A549 (cell line): ENCODE results near the gene CDKN2A. TPM values are rescaled to one million over a fixed set of nuclear protein-coding genes. Genes with fewer than 3 reads are reported as not detected.

Source experiments
- ATAC-seq, 2 experiments: fragments of 200-7000 bp in 1 of 2; fragments of >200 bp in 1 of 2; cut with Nextera tagmentation in 1 of 2; cut with Tn5 transposase in 1 of 2; 3 replicates each; pipeline versions ENCODE4 v1.8.0 to v1.9.1; 2018 to 2020; ENCODE audit warnings: mild to moderate bottlenecking in 1 of 2, moderate library complexity in 1 of 2
- CTCF ChIA-PET: fragments of 300-600 bp; sonication (Branson Sonifier 250); formaldehyde crosslinking; extraction: SDS; loops from one replicate; lab custom pipeline; 2021; ENCODE audit warnings: antibody characterized with exemption, inconsistent platforms; lab: Yijun Ruan, JAX
- POLR2A ChIA-PET: fragments of 350-600 bp; formaldehyde crosslinking; extraction: SDS; loops from one replicate; lab custom pipeline; 2021; ENCODE audit warnings: antibody characterized with exemption, inconsistent platforms; lab: Yijun Ruan, JAX
- DNase-seq, 2 experiments: peaks; one replicate each; pipeline versions ENCODE4 v3.0.0 to v3.0.0-alpha.2; 2011 to 2016; ENCODE audit warnings: low read depth in 1 of 2, low spot score in 1 of 2
- FAIRE-seq: peaks from 2 replicates; lab custom pipeline; 2011; peaks lifted over from hg19 to GRCh38; lab: Jason Lieb, UNC
- H3K27ac ChIP-seq, 2 experiments: fragments of >200 bp; sonication (Bioruptor Twin); formaldehyde crosslinking; 3 replicates each; pipeline ENCODE4 v1.5.1; 2016 to 2017
- H3K4me1 ChIP-seq: fragments of >200 bp; sonication (Bioruptor Twin); formaldehyde crosslinking; 3 replicates; pipeline ENCODE4 v1.6.1; 2016
- H3K4me2 ChIP-seq: fragments of >200 bp; sonication (Bioruptor Twin); formaldehyde crosslinking; 3 replicates; pipeline ENCODE4 v1.6.1; 2016
- H3K4me3 ChIP-seq: fragments of >200 bp; sonication (Bioruptor Twin); formaldehyde crosslinking; 3 replicates; pipeline ENCODE4 v1.5.1; 2016
- H3K9me3 ChIP-seq: fragments of >200 bp; sonication (Bioruptor Twin); formaldehyde crosslinking; 3 replicates; pipeline ENCODE4 v1.6.1; 2016
- BHLHE40 ChIP-seq: IDR thresholded peaks from 2 replicates; pipeline ENCODE4 v1.6.1; 2012; ENCODE audit warnings: low read depth, low read length, inconsistent platforms
- CHD2 ChIP-seq: fragments of 150-350 bp; IDR thresholded peaks from 2 replicates; pipeline ENCODE4 v1.6.1; 2014; ENCODE audit warnings: low read length; ENCODE audit not compliant: partially characterized antibody
- EHMT2 ChIP-seq: fragments of 200-600 bp; sonication (generic); IDR thresholded peaks from 2 replicates; pipeline ENCODE4 v1.6.1; 2016; ENCODE audit warnings: antibody characterized with exemption, low read depth, mild to moderate bottlenecking, moderate library complexity
- EP300 ChIP-seq, 2 experiments: fragments of >200 bp; sonication (Bioruptor Twin); formaldehyde crosslinking; IDR thresholded peaks; 2 replicates in 1 of 2; 3 replicates in 1 of 2; pipeline ENCODE4 v1.6.1; 2016 to 2017
- ESRRA ChIP-seq: fragments of 150-350 bp; IDR thresholded peaks from 2 replicates; pipeline ENCODE4 v1.6.1; 2014; ENCODE audit warnings: mild to moderate bottlenecking, low read length, borderline replicate concordance
- FOSL2 ChIP-seq, 2 experiments: fragments of 450-650 bp in 1 of 2; fragments of >200 bp in 1 of 2; sonication (Bioruptor Twin) in 1 of 2; formaldehyde crosslinking; IDR thresholded peaks; 2 replicates each; pipeline versions ENCODE4 v1.5.0 to v1.6.1; 2016 to 2020; ENCODE audit warnings: mild to moderate bottlenecking in 1 of 2, moderate library complexity in 1 of 2
- FOXS1 ChIP-seq: fragments of 250-450 bp; sonication (Bioruptor Pico); IDR thresholded peaks from 2 replicates; pipeline ENCODE4 v1.5.0; 2020; ENCODE audit warnings: mild to moderate bottlenecking, moderate library complexity
- GATA3 ChIP-seq: IDR thresholded peaks from 2 replicates; pipeline ENCODE4 v1.6.1; 2012; ENCODE audit warnings: borderline replicate concordance
- HDAC2 ChIP-seq: fragments of 200-600 bp; sonication (generic); IDR thresholded peaks from 2 replicates; pipeline ENCODE4 v1.6.1; 2016
- HEYL ChIP-seq: fragments of 250-450 bp; sonication (Bioruptor Pico); IDR thresholded peaks from 2 replicates; pipeline ENCODE4 v1.8.0; 2021; ENCODE audit warnings: mild to moderate bottlenecking, moderate library complexity
- HOXB5 ChIP-seq: fragments of 250-450 bp; sonication (Bioruptor Pico); IDR thresholded peaks from 2 replicates; pipeline ENCODE4 v1.5.0; 2020; ENCODE audit warnings: mild to moderate bottlenecking, moderate library complexity
- JUN ChIP-seq, 2 experiments: fragments of >200 bp; sonication (Bioruptor Twin); formaldehyde crosslinking; IDR thresholded peaks; 2 replicates in 1 of 2; 3 replicates in 1 of 2; pipeline ENCODE4 v1.6.1; 2016 to 2017
- JUNB ChIP-seq: fragments of >200 bp; sonication (Bioruptor Twin); formaldehyde crosslinking; IDR thresholded peaks from 2 replicates; pipeline ENCODE4 v1.6.1; 2016
- MAZ ChIP-seq: fragments of 150-350 bp; IDR thresholded peaks from 2 replicates; pipeline ENCODE4 v1.6.1; 2014; ENCODE audit warnings: antibody characterized with exemption, low read depth, low read length, borderline replicate concordance
- NFE2L2 ChIP-seq: fragments of 150-350 bp; conservative IDR thresholded peaks from 2 replicates; pipeline ENCODE4 v1.6.1; 2014; ENCODE audit warnings: low read length
- RCOR1 ChIP-seq: fragments of 150-350 bp; IDR thresholded peaks from 2 replicates; pipeline ENCODE4 v1.6.1; 2014; ENCODE audit warnings: antibody characterized with exemption, low read length, low read depth
- RNF2 ChIP-seq: fragments of 200-600 bp; sonication (generic); IDR thresholded peaks from 2 replicates; pipeline ENCODE4 v1.6.1; 2016; ENCODE audit warnings: low read depth, mild to moderate bottlenecking, antibody characterized with exemption, moderate library complexity, borderline replicate concordance
- ZNF302 ChIP-seq: fragments of 250-450 bp; sonication (Bioruptor Pico); IDR thresholded peaks from 2 replicates; pipeline ENCODE4 v1.9.0; 2021; ENCODE audit warnings: inconsistent platforms, mild to moderate bottlenecking, moderate library complexity
- ZSCAN20 ChIP-seq: fragments of 250-450 bp; sonication (Bioruptor Pico); IDR thresholded peaks from 2 replicates; pipeline ENCODE4 v1.8.0; 2022; ENCODE audit warnings: mild to moderate bottlenecking, moderate library complexity
- WGBS: methylation state at CpG from one replicate; pipeline ENCODE4 v1.1.6; 2017; ENCODE audit errors: missing lambda C conversion rate; 5-methylcytosine and 5-hydroxymethylcytosine counted together
- polyA plus RNA-seq, 4 experiments: library from polyadenylated mRNA; depleted of rRNA in 3 of 4; stranded (reverse); fragments of >200 nt; fragmentation: RNase III in 1 of 4; extraction: RNeasy Plus Mini Kit Qiagen cat#74134 plus additional on column Dnase treatment in 1 of 4; gene quantifications; 2 replicates in 3 of 4; 3 replicates in 1 of 4; pipeline ENCODE4 v1.2.3, GENCODE V29; 2011 to 2017
- TF ChIP-seq, protein P1 (sequence below): IDR thresholded peaks from 2 replicates; pipeline ENCODE4 v1.6.1; 2012; ENCODE audit warnings: low read depth, borderline replicate concordance
- TF ChIP-seq, protein P2 (sequence below): fragments of >200 bp; sonication (Bioruptor Twin); formaldehyde crosslinking; IDR thresholded peaks from 3 replicates; pipeline ENCODE4 v1.5.1; 2016

CDKN2A gene
- polyA plus RNA-seq, 2 of the 4 experiments (the other 2 are of a cell fraction) = not detected

DNA sequence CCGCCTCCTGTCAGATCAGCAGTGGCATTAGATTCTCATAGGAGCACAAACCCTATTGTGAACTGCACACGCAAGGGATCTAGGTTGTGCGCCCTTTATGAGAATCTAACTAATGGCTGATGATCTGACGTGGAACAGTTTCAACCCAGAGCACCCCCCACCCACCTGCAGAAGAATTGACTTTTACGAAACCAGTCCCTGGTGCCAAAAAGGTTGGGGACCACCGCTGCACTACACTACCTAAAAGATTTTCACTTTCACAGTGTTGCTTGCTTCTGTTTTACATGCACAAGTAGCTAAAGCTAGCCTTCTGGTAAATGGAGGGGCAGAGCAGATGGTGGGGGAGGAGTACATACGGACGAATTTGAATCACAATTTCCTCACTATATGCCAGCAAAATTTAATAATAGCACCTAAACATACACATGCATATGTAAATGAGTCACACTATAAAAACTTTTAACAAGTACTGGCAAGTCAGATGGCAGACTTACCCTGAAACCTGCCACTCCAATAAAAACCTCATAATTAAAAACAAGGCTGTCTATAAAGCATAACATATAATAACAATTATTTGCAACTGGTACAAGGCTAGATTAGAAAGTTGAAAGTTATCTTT, 38.9 kb upstream of the CDKN2A start:
- Histone ChIP-seq H3K9me3 (no peaks in the 10 kb centered on the region), H3K4me1 (no peaks in the 10 kb centered on the region), H3K4me2 (no peak overlapping the region), H3K4me3 (no peak overlapping the region), H3K27ac (no peak overlapping the region)
- ChIA-PET CTCF (no interaction called here), POLR2A (no interaction called here)
- DNase-seq (no peak), FAIRE-seq (no peak), ATAC-seq (no peak)
- WGBS = no CpG with 5 or more reads among the region's 8 CpGs
- TF ChIP-seq JUN (IDR thresholded peaks at IDR 0.05) (no peak), GATA3 (no peak)

DNA sequence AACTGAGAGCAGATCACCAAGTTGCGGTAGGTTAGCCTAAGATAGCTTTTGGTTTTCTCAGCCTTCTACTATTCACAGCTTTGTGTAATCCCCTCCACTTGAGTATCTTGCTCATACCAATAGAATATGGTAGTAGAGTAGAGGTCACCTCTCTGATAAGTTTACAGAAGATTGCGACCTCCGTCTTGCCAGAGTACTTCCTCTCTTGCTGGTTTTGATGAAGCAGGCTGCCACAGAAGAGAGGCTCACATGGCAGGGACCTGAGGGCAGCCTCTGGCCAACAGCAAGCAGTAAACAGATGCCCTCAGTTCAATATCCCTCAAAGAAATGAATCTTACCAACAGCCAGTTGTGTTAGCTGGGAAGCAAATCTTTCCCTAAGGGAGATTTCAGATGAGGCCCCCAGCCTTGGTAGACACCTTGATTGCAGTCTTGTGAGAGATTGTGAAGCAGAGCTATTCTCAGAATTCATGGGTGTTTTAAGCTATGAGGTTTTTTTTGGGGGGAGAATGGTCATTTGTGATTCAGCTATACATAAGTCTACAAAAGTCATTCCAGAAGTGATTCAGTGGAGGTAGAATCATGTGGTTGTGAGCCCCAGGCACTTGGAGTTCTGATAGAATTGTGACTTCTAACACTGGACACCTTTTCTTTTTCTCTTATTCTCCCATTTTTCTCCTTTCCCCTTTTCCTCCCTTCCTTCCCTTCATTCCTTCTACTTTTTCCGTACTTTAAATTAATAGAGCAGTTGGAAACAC, 37.6 kb upstream of the CDKN2A start:
- POLR2A ChIA-PET = no interaction called here
- no peak overlapping the region for H3K4me3 ChIP-seq
- DNase-seq (no peak), FAIRE-seq (no peak), ATAC-seq (no peak)
- H3K4me1 ChIP-seq = no peaks in the 10 kb centered on the region
- no peaks in the 10 kb centered on the region for H3K9me3 ChIP-seq
- WGBS = no CpG with 5 or more reads among the region's 4 CpGs
- CTCF ChIA-PET = no interaction called here
- H3K4me2 ChIP-seq = no peak overlapping the region
- TF ChIP-seq BHLHE40 (no peak), GATA3 (no peak), RCOR1 (no peak), HDAC2 (no peak), ESRRA (no peak), FOXS1 (CRISPR knock-in tag) (no peak), MAZ (no peak), HEYL (no peak), CHD2 (no peak), HOXB5 (CRISPR knock-in tag) (no peak), EP300 (IDR thresholded peaks at IDR 0.05) (no peak), FOSL2 (IDR thresholded peaks at IDR 0.05) (no peak), FOSL2 (CRISPR knock-in tag; IDR thresholded peaks at IDR 0.05) (no peak), EHMT2 (no peak), ZSCAN20 (CRISPR knock-in tag) (no peak), RNF2 (no peak), NFE2L2 (no peak), ZNF302 (CRISPR knock-in tag) (no peak)
- TF ChIP-seq, protein P1, sequence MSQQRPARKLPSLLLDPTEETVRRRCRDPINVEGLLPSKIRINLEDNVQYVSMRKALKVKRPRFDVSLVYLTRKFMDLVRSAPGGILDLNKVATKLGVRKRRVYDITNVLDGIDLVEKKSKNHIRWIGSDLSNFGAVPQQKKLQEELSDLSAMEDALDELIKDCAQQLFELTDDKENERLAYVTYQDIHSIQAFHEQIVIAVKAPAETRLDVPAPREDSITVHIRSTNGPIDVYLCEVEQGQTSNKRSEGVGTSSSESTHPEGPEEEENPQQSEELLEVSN = no peak
- no peak overlapping the region for H3K27ac ChIP-seq

DNA sequence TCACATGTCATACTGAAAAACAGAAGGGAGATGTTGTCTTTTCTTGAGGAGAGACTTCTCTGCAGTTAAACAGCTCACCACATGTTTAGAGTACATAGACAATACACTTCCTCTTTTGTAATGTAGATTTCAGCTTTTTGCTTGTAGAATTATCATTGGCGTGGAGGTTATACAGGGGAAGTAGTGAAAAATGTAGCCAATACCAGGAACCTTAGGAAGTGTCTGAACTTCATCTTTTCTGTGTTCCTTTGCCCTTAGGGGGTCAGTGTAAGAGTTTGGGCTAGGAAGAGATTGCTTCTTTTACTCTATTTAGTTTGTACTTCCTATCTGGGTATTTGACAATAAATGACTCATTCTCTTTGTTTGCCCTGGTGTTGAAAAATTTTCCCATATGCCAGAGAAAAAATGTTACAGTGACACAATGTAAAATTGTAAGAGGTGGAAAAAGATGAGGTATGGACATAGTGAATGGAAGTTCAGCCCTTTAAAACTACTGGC, 36.0 kb upstream of the CDKN2A start:
- DNase-seq = no peak
- H3K9me3 ChIP-seq = no peaks in the 10 kb centered on the region
- H3K4me3 ChIP-seq = no peak overlapping the region
- H3K4me1 ChIP-seq = no peaks in the 10 kb centered on the region
- no peak overlapping the region for H3K4me2 ChIP-seq
- ATAC-seq = no peak
- no CpG with 5 or more reads among the region's 1 CpG for WGBS
- no peak for TF ChIP-seq JUNB
- TF ChIP-seq, protein P1 = no peak
- TF ChIP-seq, protein P2, sequence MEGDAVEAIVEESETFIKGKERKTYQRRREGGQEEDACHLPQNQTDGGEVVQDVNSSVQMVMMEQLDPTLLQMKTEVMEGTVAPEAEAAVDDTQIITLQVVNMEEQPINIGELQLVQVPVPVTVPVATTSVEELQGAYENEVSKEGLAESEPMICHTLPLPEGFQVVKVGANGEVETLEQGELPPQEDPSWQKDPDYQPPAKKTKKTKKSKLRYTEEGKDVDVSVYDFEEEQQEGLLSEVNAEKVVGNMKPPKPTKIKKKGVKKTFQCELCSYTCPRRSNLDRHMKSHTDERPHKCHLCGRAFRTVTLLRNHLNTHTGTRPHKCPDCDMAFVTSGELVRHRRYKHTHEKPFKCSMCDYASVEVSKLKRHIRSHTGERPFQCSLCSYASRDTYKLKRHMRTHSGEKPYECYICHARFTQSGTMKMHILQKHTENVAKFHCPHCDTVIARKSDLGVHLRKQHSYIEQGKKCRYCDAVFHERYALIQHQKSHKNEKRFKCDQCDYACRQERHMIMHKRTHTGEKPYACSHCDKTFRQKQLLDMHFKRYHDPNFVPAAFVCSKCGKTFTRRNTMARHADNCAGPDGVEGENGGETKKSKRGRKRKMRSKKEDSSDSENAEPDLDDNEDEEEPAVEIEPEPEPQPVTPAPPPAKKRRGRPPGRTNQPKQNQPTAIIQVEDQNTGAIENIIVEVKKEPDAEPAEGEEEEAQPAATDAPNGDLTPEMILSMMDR = no peak
- ChIA-PET CTCF (no interaction called here), POLR2A (no interaction called here)
- no peak for FAIRE-seq
- H3K27ac ChIP-seq = no peak overlapping the region
